Measurements from ENCODE around the gene ZBTB34. TPM values are rescaled to one million over a fixed set of nuclear protein-coding genes. Genes with fewer than 3 reads are reported as not detected.
"Not testable (repeated sequence)": the region's sequence is repeated elsewhere in the genome, so short reads cannot be mapped to it uniquely, and the experiment has no call there.

ZBTB34 gene
- total RNA-seq, 1 experiment from 2014 or later = 15.8 TPM

- no peak overlapping the region for H3K56ac ChIP-seq (ENCODE audit: insufficient read length, low read depth, low read length)
- TF ChIP-seq CTCF (conservative IDR thresholded peaks at IDR 0.05) = no peak
- H3K27me3 ChIP-seq (ENCODE audit: insufficient read depth, low read length) = no peaks in the 10 kb centered on the region
- H2AFZ ChIP-seq (ENCODE audit: low read length) = no peak overlapping the region
- no peak overlapping the region for H4K91ac ChIP-seq (ENCODE audit: insufficient read length, low read depth, low read length)
- no peak overlapping the region for H2AK5ac ChIP-seq (ENCODE audit: insufficient read length, low read length)
- no peak overlapping the region for H4K5ac ChIP-seq (ENCODE audit: insufficient read length, low read depth, low read length)
- H3K27ac Mint-ChIP-seq = no peak overlapping the region
- H3K4me1 ChIP-seq (ENCODE audit: insufficient read depth, low read length) = no peaks in the 10 kb centered on the region
- no peak overlapping the region for H2BK5ac ChIP-seq (ENCODE audit: insufficient read length, low read length)
- no peak overlapping the region for H3K4me3 Mint-ChIP-seq
- peaks cover 52 to 55% (median 55%) of the 10 kb centered on the region in 3 experiments for H3K36me3 Mint-ChIP-seq (ENCODE audit: insufficient read depth in 1 of 3, low read depth in 3 of 3)
- peaks cover 1% of the 10 kb centered on the region; the same call in 1 of the 2 replicates for H3K27me3 Mint-ChIP-seq (ENCODE audit: low read depth)
- peaks cover 5% of the 10 kb centered on the region for H3K79me1 ChIP-seq (ENCODE audit: insufficient read depth, low read depth, low read length, poor library complexity, severe bottlenecking)
- no peak overlapping the region for H3K14ac ChIP-seq (ENCODE audit: insufficient read depth, low read length)
- H3K9me3 ChIP-seq (ENCODE audit: control insufficient read depth, low read depth, low read length) = peaks cover 10% of the 10 kb centered on the region
- peaks cover 5% of the 10 kb centered on the region; the same call in 1 of the 2 replicates for H3K79me2 ChIP-seq (ENCODE audit: insufficient read depth, low read length)
- peaks cover 19 to 32% of the 10 kb centered on the region in 2 experiments for H3K9me3 Mint-ChIP-seq
- H4K20me1 ChIP-seq (ENCODE audit: control insufficient read depth, insufficient read depth, insufficient read length) = no peaks in the 10 kb centered on the region
- H3K23me2 ChIP-seq (ENCODE audit: insufficient read length, low read depth, low read length, poor library complexity, severe bottlenecking) = no peaks in the 10 kb centered on the region
- no peak overlapping the region for H3K27ac ChIP-seq (ENCODE audit: insufficient read length, low read depth, low read length)
- H2BK120ac ChIP-seq (ENCODE audit: low read depth, low read length, poor library complexity, severe bottlenecking) = no peak overlapping the region
- no peak overlapping the region for H3T11ph ChIP-seq (ENCODE audit: low read length)
- H3K23ac ChIP-seq (ENCODE audit: insufficient read length, low read depth, low read length) = no peak overlapping the region
- H2BK12ac ChIP-seq (ENCODE audit: insufficient read length, low read depth, low read length) = no peak overlapping the region
- no peak overlapping the region for H4K8ac ChIP-seq (replicated peaks; ENCODE audit: insufficient read length, low read depth, low read length)
- H3K4me2 ChIP-seq (ENCODE audit: insufficient read depth, insufficient read length, low read length) = no peak overlapping the region
- no peak overlapping the region for H2BK20ac ChIP-seq (ENCODE audit: low read depth, low read length, poor library complexity, severe bottlenecking)
- no peaks in the 10 kb centered on the region for H3K4me1 Mint-ChIP-seq
- H3K18ac ChIP-seq (ENCODE audit: insufficient read length, low read depth, low read length) = no peak overlapping the region
- H3K9ac ChIP-seq (ENCODE audit: extremely low read depth, insufficient read length, low read length) = no peak overlapping the region
- H2BK15ac ChIP-seq (ENCODE audit: low read depth, low read length) = no peak overlapping the region
- no peak for DNase-seq
- H3K4ac ChIP-seq (ENCODE audit: low read depth, low read length) = no peak overlapping the region
Measured at GRCh38 chr9:126814091-126814490, 46.3 kb upstream of the ZBTB34 start.

GRCh38 chr9:126817615-126818014, 42.8 kb upstream of the ZBTB34 start:
- Mint-ChIP-seq H3K9me3 (peaks cover 28 to 41% of the 10 kb centered on the region in 2 experiments), H3K36me3 (ENCODE audit: insufficient read depth in 1 of 3, low read depth in 3 of 3) (peaks cover 56 to 65% (median 59%) of the 10 kb centered on the region in 3 experiments)
- not testable (repeated sequence) for H4K8ac ChIP-seq (replicated peaks; ENCODE audit: insufficient read length, low read depth, low read length); H3K23ac ChIP-seq (ENCODE audit: insufficient read length, low read depth, low read length); DNase-seq; H2AFZ ChIP-seq (ENCODE audit: low read length); H2BK20ac ChIP-seq (ENCODE audit: low read depth, low read length, poor library complexity, severe bottlenecking); H2BK12ac ChIP-seq (ENCODE audit: insufficient read length, low read depth, low read length); H3K27ac ChIP-seq (ENCODE audit: insufficient read length, low read depth, low read length); H3K56ac ChIP-seq (ENCODE audit: insufficient read length, low read depth, low read length); H3K4me1 Mint-ChIP-seq; H3K14ac ChIP-seq (ENCODE audit: insufficient read depth, low read length); H3K18ac ChIP-seq (ENCODE audit: insufficient read length, low read depth, low read length); H3K4ac ChIP-seq (ENCODE audit: low read depth, low read length); H3K4me1 ChIP-seq (ENCODE audit: insufficient read depth, low read length); H2BK5ac ChIP-seq (ENCODE audit: insufficient read length, low read length); H2BK120ac ChIP-seq (ENCODE audit: low read depth, low read length, poor library complexity, severe bottlenecking); H3K4me3 Mint-ChIP-seq; H3K9ac ChIP-seq (ENCODE audit: extremely low read depth, insufficient read length, low read length); H3K27me3 ChIP-seq (ENCODE audit: insufficient read depth, low read length); H2BK15ac ChIP-seq (ENCODE audit: low read depth, low read length); H2AK5ac ChIP-seq (ENCODE audit: insufficient read length, low read length); H3K79me1 ChIP-seq (ENCODE audit: insufficient read depth, low read depth, low read length, poor library complexity, severe bottlenecking); H3K4me2 ChIP-seq (ENCODE audit: insufficient read depth, insufficient read length, low read length); H4K91ac ChIP-seq (ENCODE audit: insufficient read length, low read depth, low read length); H3T11ph ChIP-seq (ENCODE audit: low read length); H3K79me2 ChIP-seq (ENCODE audit: insufficient read depth, low read length); H4K20me1 ChIP-seq (ENCODE audit: control insufficient read depth, insufficient read depth, insufficient read length); H3K27ac Mint-ChIP-seq; H3K27me3 Mint-ChIP-seq (ENCODE audit: low read depth); H3K23me2 ChIP-seq (ENCODE audit: insufficient read length, low read depth, low read length, poor library complexity, severe bottlenecking); H4K5ac ChIP-seq (ENCODE audit: insufficient read length, low read depth, low read length)
- no CpG with 5 or more reads among the region's 7 CpGs for WGBS (ENCODE audit: extremely low coverage, insufficient read length, low lambda C conversion rate)
- H3K9me3 ChIP-seq (ENCODE audit: control insufficient read depth, low read depth, low read length) = peaks cover 17% of the 10 kb centered on the region
